Muscle of back (tissue), 13 donors: ENCODE measurements around the gene NOSIP. TPM values are rescaled to one million over a fixed set of nuclear protein-coding genes. Genes with fewer than 3 reads are reported as not detected.
"Not testable (repeated sequence)": the region's sequence is repeated elsewhere in the genome, so short reads cannot be mapped to it uniquely, and the experiment has no call there.

Experiments used
- DNase-seq, 3 donors: peaks; one replicate each; pipeline versions ENCODE4 v3.0.0 to v3.0.0-alpha.2; 2013
- long read RNA-seq, 9 donors: transcript quantifications; one replicate each; lab custom pipeline, GENCODE V29; 2026
- polyA plus RNA-seq, 10 donors: library from polyadenylated mRNA; unstranded; fragments of 120-200 nt; gene quantifications; one replicate each; pipeline ENCODE4 v1.2.1, GENCODE V29; 2013; ENCODE audit not compliant: insufficient read length in 10 of 10

Gene NOSIP, protein sequence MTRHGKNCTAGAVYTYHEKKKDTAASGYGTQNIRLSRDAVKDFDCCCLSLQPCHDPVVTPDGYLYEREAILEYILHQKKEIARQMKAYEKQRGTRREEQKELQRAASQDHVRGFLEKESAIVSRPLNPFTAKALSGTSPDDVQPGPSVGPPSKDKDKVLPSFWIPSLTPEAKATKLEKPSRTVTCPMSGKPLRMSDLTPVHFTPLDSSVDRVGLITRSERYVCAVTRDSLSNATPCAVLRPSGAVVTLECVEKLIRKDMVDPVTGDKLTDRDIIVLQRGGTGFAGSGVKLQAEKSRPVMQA
- polyA plus RNA-seq, result 10 to 100 TPM; 42.8 to 73.0 (median 54.0) TPM
- long read RNA-seq, donor 1, transcript NOSIP-204 (9 exons, 1,005 nt), result major isoform, 18 of 20 reads
- long read RNA-seq, donor 1, partial matches to known transcripts, result 0 of 20 reads
- long read RNA-seq, donor 1, other reads (novel, unspliced or antisense), result 0 of 20 reads
- long read RNA-seq, donor 2, transcript NOSIP-204 (9 exons, 1,005 nt), result major isoform, 15 of 16 reads
- long read RNA-seq, donor 2, partial matches to known transcripts, result 0 of 16 reads
- long read RNA-seq, donor 2, other reads (novel, unspliced or antisense), result 0 of 16 reads
- long read RNA-seq, donor 3, result 0 reads
- long read RNA-seq, donor 4, transcript NOSIP-204 (9 exons, 1,005 nt), result major isoform, 7 of 8 reads
- long read RNA-seq, donor 4, partial matches to known transcripts, result 0 of 8 reads
- long read RNA-seq, donor 4, other reads (novel, unspliced or antisense), result 0 of 8 reads
- long read RNA-seq, donor 5, transcript NOSIP-204 (9 exons, 1,005 nt), result major isoform, 18 of 43 reads
- long read RNA-seq, donor 5, partial matches to known transcripts, result 17 of 43 reads
- long read RNA-seq, donor 5, other reads (novel, unspliced or antisense), result 5 of 43 reads
- long read RNA-seq, donor 6, transcript NOSIP-204 (9 exons, 1,005 nt), result major isoform, 14 of 14 reads
- long read RNA-seq, donor 6, partial matches to known transcripts, result 0 of 14 reads
- long read RNA-seq, donor 6, other reads (novel, unspliced or antisense), result 0 of 14 reads
- long read RNA-seq, donor 7, partial matches to known transcripts, result 0 of 4 reads
- long read RNA-seq, donor 7, other reads (novel, unspliced or antisense), result 0 of 4 reads
- long read RNA-seq, donor 8, transcript NOSIP-204 (9 exons, 1,005 nt), result major isoform, 12 of 13 reads
- long read RNA-seq, donor 8, partial matches to known transcripts, result 0 of 13 reads
- long read RNA-seq, donor 8, other reads (novel, unspliced or antisense), result 0 of 13 reads
- long read RNA-seq, donor 9, partial matches to known transcripts, result 0 of 1 reads
- long read RNA-seq, donor 9, other reads (novel, unspliced or antisense), result 0 of 1 reads

GRCh38 chr19:49580264-49581006 is at the start of gene NOSIP:
NOSIP (minus strand) TSS chr19:49580556; CDS start chr19:49560691, 19,865 bp downstream.
- DNase-seq, result peak; percentile 97 to 98 (median 97)

- no peak for DNase-seq
Observed at GRCh38 chr19:49629659-49630058, 49.3 kb upstream of the NOSIP start.

GRCh38 chr19:49626226-49626625 is 45.9 kb upstream of the NOSIP start:
- no peak for DNase-seq

- no peak for DNase-seq
Observed at GRCh38 chr19:49624967-49625910, 44.9 kb upstream of the NOSIP start.

- not testable (repeated sequence) for DNase-seq
Observed at GRCh38 chr19:49617860-49618259, 37.5 kb upstream of the NOSIP start.

- DNase-seq, result no peak
Observed at GRCh38 chr19:49616945-49617344, 36.6 kb upstream of the NOSIP start.

GRCh38 chr19:49616532-49616931 is 36.2 kb upstream of the NOSIP start:
- DNase-seq, result no peak

GRCh38 chr19:49615861-49616260 is 35.5 kb upstream of the NOSIP start:
- no peak for DNase-seq

DNA sequence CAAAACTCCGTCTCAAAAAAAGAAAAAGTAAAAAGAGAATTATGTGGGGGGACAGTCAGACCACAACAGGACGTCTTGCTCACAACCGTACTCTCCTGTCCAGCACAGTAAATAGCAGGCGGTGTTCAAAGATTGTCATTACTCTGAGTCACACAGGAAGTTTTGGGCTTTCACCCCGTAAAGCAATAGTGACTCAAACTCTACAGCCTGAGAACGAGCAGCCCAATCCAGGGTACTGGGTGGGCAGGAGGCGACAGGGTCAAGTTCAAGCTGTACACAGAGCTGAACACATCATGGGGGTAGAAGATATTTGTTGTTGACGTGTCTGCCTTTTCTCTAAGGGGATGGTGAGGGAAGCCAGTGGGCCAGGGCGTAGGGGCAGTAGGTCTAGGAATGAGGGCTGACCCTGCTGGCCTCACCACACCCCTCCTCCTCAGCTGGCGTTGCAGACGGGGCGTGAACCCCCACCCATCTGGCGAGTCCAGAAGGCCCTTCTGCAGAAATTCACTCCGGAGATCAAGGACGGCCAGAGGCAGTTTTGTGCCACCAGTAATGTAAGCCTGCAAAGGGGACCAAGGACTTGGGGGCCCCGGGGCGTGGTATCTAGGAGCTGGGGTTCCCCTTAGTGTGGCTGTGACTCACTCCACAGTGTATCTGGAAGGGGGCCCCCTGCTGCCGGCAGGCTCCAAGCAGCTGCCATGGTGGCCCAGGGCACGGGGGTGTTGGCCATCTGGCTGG is 33.9 kb upstream of the NOSIP start:
- DNase-seq, result no peak

- DNase-seq, result no peak
Observed at GRCh38 chr19:49613374-49613773, 33.0 kb upstream of the NOSIP start.

GRCh38 chr19:49609499-49610092 is 29.2 kb upstream of the NOSIP start:
- no peak for DNase-seq

- no peak for DNase-seq
Observed at GRCh38 chr19:49605605-49606004, 25.2 kb upstream of the NOSIP start.

- DNase-seq, result no peak
Observed at GRCh38 chr19:49602806-49603205, 22.4 kb upstream of the NOSIP start.

DNA sequence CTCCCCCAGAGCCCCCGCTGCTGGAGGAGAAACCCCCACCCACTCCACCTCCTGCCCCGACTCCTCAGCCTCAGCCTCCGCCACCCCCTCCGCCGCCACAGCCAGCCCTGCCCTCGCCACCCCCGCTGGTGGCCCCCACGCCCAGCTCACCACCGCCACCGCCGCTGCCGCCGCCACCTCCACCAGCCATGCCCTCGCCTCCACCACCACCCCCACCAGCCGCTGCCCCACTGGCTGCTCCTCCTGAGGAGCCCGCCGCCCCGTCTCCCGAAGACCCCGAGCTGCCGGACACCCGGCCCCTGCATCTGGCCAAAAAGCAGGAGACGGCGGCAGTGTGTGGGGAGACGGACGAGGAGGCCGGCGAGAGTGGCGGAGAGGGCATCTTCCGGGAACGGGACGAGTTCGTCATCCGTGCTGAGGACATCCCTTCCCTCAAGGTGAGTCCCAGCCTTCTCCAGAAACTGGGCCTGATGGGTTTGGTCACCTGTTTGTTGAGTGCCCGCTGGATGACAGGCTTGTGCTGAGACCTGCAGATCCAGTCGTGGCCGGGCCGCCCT is 21.2 kb upstream of the NOSIP start:
- no peak for DNase-seq

GRCh38 chr19:49599378-49600295 is 19.3 kb upstream of the NOSIP start:
- DNase-seq, result no peak

DNA sequence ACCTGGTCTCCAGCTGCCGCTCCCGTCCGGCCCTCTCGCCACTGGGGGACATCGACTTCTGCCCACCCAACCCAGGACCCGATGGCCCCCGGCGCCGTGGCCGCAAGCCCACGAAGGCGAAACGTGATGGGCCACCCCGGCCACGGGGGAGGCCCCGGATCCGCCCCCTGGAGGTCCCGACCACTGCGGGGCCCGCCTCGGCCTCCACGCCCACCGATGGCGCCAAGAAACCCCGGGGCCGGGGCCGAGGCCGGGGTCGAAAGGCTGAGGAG is 17.3 kb upstream of the NOSIP start:
- no peak for DNase-seq

DNA sequence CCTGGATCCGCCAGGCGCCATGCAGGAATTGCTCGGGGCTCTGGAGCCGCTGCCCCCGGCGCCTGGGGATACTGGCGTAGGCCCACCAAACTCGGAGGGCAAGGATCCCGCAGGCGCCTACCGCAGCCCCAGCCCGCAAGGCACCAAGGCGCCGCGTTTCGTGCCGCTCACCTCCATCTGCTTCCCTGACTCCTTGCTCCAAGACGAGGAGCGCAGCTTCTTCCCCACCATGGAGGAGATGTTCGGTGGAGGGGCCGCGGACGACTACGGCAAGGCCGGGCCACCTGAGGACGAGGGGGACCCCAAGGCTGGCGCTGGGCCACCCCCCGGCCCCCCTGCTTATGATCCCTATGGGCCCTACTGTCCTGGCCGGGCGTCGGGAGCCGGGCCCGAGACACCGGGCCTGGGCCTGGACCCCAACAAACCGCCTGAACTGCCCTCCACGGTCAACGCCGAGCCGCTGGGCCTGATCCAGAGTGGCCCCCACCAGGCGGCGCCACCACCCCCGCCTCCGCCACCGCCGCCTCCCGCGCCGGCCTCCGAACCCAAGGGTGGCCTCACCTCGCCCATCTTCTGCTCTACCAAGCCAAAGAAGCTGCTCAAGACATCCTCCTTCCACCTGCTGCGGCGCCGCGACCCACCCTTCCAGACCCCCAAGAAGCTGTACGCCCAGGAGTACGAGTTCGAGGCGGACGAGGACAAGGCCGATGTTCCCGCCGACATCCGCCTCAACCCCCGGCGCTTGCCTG is 16.8 kb upstream of the NOSIP start:
- no peak for DNase-seq
